Measurements from ENCODE around the gene MN1.

MN1 gene

DNA sequence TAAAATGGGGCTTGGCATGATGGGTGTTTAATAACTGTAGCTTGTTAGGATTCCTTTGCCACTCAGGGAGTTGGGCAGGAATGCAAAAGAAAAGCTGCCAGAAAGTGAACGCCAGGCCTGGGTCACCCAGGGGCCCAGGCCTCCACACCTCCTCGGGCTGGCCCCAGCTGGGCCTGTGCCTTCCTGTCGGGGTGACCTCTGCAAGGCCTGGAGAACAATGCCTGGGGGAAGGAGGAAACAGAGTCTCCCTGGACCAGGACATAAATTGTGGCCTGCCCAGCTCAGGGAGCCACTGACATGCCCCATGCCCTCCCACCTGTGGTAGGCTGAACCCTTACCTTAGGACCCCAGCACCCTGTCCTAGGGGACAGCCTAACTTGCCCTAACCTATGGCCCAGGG, 21.9 kb downstream of the MN1 start:
- Histone ChIP-seq H3K36me3 (ENCODE audit: control insufficient read depth, insufficient read depth, low read length) (no peaks in the 10 kb centered on the region), H3K27ac (ENCODE audit: low read depth, low read length) (no peak overlapping the region), H3K4me3 (ENCODE audit: low read depth, low read length) (no peak overlapping the region), H3K27me3 (ENCODE audit: control insufficient read depth, insufficient read depth, low read length) (no peaks in the 10 kb centered on the region), H3K9ac (ENCODE audit: low read length) (no peak overlapping the region), H3K9me3 (ENCODE audit: control insufficient read depth, insufficient read depth, low read depth, low read length) (peaks cover 10% of the 10 kb centered on the region), H3K4me1 (ENCODE audit: control insufficient read depth, insufficient read depth, low read length) (peaks cover 59% of the 10 kb centered on the region)

DNA sequence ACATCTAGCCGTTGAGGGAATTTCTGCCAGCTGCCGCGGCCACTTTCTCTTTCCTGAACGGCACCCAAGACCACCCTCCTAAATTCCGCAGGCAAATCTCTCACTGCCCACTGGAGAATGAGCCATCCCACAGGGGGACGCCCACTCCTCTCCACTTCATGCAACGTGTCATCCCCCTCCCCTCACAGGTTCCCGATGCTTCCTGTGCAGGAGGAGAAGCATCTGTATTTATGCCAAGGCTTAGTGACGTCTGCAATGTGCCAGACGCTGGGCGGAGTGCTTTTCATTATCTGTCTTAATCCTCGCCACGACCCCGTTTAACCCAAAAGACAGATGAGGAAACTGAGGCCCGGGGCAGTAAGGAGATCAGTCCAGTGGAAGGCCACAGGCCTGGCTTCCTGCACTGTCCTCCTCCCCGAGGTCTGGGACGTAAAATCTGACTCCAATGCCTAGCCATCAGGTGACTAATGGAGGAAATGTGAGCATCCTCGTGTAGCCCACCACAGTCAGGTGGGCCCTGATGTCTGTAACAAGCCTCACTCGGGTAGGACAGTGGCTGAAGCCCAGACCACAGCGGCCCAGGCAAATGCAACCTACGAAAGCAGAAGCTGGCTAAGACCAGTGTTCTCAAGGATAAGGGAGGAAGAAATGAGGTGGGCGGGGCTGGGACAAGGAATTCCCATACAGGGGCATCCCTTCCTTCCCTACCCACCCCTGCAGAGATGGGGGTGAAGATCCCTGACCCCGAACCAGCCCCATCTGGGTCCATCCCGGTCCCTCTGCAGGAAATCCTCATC, 23.1 kb downstream of the MN1 start:
- no peak overlapping the region for H3K4me3 ChIP-seq (ENCODE audit: low read depth, low read length)
- H3K27ac ChIP-seq (ENCODE audit: low read depth, low read length): no peak overlapping the region
- peaks cover 10% of the 10 kb centered on the region for H3K9me3 ChIP-seq (ENCODE audit: control insufficient read depth, insufficient read depth, low read depth, low read length)

DNA sequence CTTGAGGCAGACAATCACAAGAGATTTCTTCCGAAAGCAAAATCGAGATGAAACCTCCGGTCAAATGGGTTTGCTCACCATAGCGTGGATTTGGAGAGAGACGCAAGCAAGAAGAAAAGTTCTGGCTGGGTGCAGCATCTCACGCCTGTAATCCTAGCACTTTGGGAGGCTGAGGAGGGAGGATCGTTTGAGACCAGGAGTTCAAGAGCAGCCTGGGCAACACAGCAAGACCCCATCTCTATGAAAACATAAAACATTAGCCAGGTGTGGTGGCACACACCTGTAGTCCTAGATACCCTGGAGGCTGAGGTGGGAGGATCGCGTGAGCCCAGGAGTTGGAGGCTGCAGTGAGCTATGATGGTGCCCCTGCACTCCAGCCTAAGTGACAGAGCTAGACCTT, 24.4 kb downstream of the MN1 start:
- H3K4me1 ChIP-seq (ENCODE audit: control insufficient read depth, insufficient read depth, low read length): peaks cover 50% of the 10 kb centered on the region

More for the DNA sequence above, 23.1 kb downstream of the MN1 start:
- Histone ChIP-seq H3K4me1 (ENCODE audit: control insufficient read depth, insufficient read depth, low read length) (peaks cover 47% of the 10 kb centered on the region), H3K36me3 (ENCODE audit: control insufficient read depth, insufficient read depth, low read length) (no peaks in the 10 kb centered on the region), H3K9ac (ENCODE audit: low read length) (no peak overlapping the region), H3K27me3 (ENCODE audit: control insufficient read depth, insufficient read depth, low read length) (no peaks in the 10 kb centered on the region)

DNA sequence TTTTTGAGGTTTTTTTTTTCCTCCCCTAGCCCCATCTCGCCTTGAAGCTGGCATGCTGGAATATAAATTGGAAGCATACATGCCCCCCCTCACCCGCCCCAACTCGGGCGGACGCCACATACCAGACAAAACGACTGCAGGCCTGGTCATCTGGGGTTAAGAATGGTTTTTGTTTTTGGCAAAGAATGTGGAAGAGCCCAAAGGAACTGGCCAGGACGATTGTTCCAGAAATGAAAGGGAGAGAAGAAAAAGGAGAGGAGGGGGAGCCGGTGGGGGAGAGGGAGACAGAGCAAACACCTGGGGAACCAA, 25.0 kb downstream of the MN1 start:
- Histone ChIP-seq H3K36me3 (ENCODE audit: control insufficient read depth, insufficient read depth, low read length) (no peaks in the 10 kb centered on the region), H3K27ac (ENCODE audit: low read depth, low read length) (no peak overlapping the region), H3K9ac (ENCODE audit: low read length) (no peak overlapping the region), H3K9me3 (ENCODE audit: control insufficient read depth, insufficient read depth, low read depth, low read length) (peaks cover 10% of the 10 kb centered on the region), H3K27me3 (ENCODE audit: control insufficient read depth, insufficient read depth, low read length) (no peaks in the 10 kb centered on the region), H3K4me3 (ENCODE audit: low read depth, low read length) (peak overlapping the region; percentile 20; the same call in 1 of the 2 replicates), H3K4me1 (ENCODE audit: control insufficient read depth, insufficient read depth, low read length) (peaks cover 50% of the 10 kb centered on the region)

More for the DNA sequence above, 24.4 kb downstream of the MN1 start:
- no peaks in the 10 kb centered on the region for H3K36me3 ChIP-seq (ENCODE audit: control insufficient read depth, insufficient read depth, low read length)
- H3K4me3 ChIP-seq (ENCODE audit: low read depth, low read length): no peak overlapping the region
- no peak overlapping the region for H3K9ac ChIP-seq (ENCODE audit: low read length)
- no peaks in the 10 kb centered on the region for H3K27me3 ChIP-seq (ENCODE audit: control insufficient read depth, insufficient read depth, low read length)
- H3K9me3 ChIP-seq (ENCODE audit: control insufficient read depth, insufficient read depth, low read depth, low read length): peaks cover 10% of the 10 kb centered on the region
- no peak overlapping the region for H3K27ac ChIP-seq (ENCODE audit: low read depth, low read length)

DNA sequence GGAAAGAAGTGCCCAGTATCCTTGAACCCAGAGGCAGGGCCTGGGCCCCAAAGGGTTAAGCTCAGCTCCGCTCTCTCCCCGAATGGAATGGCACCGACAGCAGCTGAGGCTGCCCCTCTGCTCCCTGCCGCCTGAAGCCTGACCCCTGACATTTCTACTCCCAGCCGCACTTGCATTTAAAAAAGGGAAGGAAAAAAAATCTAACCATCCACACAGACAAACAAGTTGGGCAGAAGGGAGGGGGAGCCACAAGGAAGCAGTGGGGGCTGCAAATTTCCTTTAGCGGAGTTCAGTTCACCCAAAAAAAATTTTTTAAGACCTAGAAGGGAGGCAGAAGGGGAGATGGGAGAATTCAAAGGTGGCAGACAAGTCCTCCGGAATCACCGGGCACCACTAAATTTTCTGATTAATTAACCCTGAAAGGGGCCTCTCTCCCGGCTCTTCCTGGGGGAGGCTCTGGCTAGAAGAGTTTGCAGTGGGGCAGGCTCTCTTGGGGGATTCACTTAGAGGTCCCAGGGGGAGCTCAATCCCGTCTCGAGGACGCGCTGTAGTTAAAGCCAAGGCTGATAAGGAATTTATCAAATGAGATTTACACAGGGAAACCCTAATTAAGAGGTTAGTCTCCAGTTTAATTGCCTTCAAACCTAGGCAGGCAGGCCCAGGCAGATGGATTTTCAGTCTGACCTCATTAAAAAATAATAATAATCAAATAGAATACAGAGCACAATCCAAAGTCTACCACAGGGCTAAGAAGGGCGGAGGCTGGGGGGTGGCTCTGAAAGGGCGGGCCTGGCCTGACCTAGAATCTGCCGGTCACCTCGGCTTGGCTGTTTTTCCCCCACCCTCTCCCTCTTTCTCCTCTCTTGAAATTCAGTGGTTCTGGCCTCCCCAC, 25.6 kb downstream of the MN1 start:
- H3K9ac ChIP-seq (ENCODE audit: low read length): no peak overlapping the region
- H3K4me3 ChIP-seq (ENCODE audit: low read depth, low read length): peak overlapping the region; percentile 27; the same call in 1 of the 2 replicates
- no peaks in the 10 kb centered on the region for H3K27me3 ChIP-seq (ENCODE audit: control insufficient read depth, insufficient read depth, low read length)
- H3K4me1 ChIP-seq (ENCODE audit: control insufficient read depth, insufficient read depth, low read length): peaks cover 50% of the 10 kb centered on the region
- peak overlapping the region; percentile 45; the same call in 1 of the 2 replicates for H3K27ac ChIP-seq (ENCODE audit: low read depth, low read length)
- no peaks in the 10 kb centered on the region for H3K36me3 ChIP-seq (ENCODE audit: control insufficient read depth, insufficient read depth, low read length)
- peaks cover 7% of the 10 kb centered on the region for H3K9me3 ChIP-seq (ENCODE audit: control insufficient read depth, insufficient read depth, low read depth, low read length)

DNA sequence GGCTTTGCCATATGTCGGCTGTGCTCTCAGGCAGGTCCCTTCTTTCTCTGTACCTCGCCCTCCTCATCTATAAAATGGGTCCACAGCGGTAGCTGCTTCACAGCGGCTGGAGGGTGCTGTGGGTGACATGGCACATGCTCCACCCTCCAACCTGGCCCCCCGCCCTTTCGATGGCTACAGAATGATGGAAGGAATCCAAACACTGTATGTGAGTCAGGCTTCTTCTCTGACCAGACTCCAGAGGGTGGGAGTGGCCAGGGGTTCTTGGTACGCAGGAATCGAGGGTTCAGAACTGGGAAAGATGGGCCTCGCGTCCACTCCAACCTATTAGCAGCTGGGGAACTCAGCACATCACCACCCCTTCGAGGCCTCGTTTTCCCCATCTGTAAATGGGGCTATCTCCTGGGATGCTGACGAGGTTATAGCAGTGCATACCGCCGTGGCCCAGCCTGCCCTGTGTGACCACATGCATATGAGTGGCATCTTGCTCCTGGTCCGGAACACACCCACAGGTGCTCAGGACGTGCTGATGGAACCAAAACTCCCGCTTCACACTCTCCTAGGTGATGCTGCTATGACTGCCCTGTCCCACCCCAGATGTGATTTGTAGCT, 26.4 kb downstream of the MN1 start:
- H3K27ac ChIP-seq (ENCODE audit: low read depth, low read length): no peak overlapping the region
- H3K4me3 ChIP-seq (ENCODE audit: low read depth, low read length): no peak overlapping the region
- no peak overlapping the region for H3K9ac ChIP-seq (ENCODE audit: low read length)
- H3K9me3 ChIP-seq (ENCODE audit: control insufficient read depth, insufficient read depth, low read depth, low read length): no peaks in the 10 kb centered on the region
- peaks cover 47% of the 10 kb centered on the region for H3K4me1 ChIP-seq (ENCODE audit: control insufficient read depth, insufficient read depth, low read length)
- no peaks in the 10 kb centered on the region for H3K36me3 ChIP-seq (ENCODE audit: control insufficient read depth, insufficient read depth, low read length)
- no peaks in the 10 kb centered on the region for H3K27me3 ChIP-seq (ENCODE audit: control insufficient read depth, insufficient read depth, low read length)

DNA sequence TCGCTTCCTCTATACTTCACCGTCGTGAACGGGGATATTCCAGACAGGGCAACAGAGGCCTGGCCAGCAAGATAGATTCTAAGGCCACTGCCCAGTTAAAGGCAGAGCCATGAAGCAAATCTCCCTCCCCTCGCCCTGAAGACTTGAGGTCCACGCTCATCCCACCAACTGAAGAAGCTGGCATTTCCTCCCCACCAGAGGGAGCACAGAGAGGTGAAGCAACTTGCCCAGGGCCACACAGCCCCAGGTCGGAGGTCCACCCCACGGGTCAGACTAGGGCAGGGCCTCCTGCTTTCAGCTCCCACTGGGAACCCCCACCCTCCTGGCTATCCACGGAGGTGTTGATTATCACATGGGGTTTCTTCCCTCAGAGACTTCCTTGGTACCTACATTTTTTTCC, 27.4 kb downstream of the MN1 start:
- Histone ChIP-seq H3K9me3 (ENCODE audit: control insufficient read depth, insufficient read depth, low read depth, low read length) (no peaks in the 10 kb centered on the region), H3K27me3 (ENCODE audit: control insufficient read depth, insufficient read depth, low read length) (no peaks in the 10 kb centered on the region), H3K27ac (ENCODE audit: low read depth, low read length) (no peak overlapping the region), H3K4me1 (ENCODE audit: control insufficient read depth, insufficient read depth, low read length) (peaks cover 41% of the 10 kb centered on the region), H3K9ac (ENCODE audit: low read length) (no peak overlapping the region), H3K36me3 (ENCODE audit: control insufficient read depth, insufficient read depth, low read length) (no peaks in the 10 kb centered on the region), H3K4me3 (ENCODE audit: low read depth, low read length) (no peak overlapping the region)

DNA sequence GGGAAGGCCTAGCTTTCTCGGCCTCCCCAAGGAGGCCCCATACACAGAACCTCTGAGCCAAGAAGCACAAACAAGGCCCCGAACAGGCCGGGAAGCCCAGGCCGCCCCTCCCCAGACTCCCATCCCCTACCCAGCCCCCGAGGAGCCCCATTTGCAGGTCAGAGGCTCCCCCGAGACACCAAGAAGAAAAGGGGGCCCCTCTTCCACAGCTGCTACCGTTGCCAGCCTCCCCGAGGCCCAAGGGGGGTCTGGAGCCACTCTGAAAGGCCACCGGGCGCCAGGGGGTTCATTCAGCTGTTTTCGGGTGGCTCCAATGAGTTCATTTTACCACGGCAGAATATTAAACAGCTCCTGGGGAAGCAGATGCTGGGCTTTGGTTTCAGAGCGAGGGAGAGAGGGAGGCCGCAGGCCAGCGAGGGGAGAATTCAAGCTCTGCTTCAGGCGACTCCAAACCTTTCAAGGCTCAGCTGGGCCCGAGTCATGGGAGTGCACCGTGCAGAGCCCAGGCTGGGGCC, 28.5 kb downstream of the MN1 start:
- Histone ChIP-seq H3K27me3 (ENCODE audit: control insufficient read depth, insufficient read depth, low read length) (no peaks in the 10 kb centered on the region), H3K27ac (ENCODE audit: low read depth, low read length) (no peak overlapping the region), H3K36me3 (ENCODE audit: control insufficient read depth, insufficient read depth, low read length) (no peaks in the 10 kb centered on the region), H3K4me3 (ENCODE audit: low read depth, low read length) (no peak overlapping the region), H3K4me1 (ENCODE audit: control insufficient read depth, insufficient read depth, low read length) (peaks cover 31% of the 10 kb centered on the region), H3K9me3 (ENCODE audit: control insufficient read depth, insufficient read depth, low read depth, low read length) (no peaks in the 10 kb centered on the region), H3K9ac (ENCODE audit: low read length) (no peak overlapping the region)

DNA sequence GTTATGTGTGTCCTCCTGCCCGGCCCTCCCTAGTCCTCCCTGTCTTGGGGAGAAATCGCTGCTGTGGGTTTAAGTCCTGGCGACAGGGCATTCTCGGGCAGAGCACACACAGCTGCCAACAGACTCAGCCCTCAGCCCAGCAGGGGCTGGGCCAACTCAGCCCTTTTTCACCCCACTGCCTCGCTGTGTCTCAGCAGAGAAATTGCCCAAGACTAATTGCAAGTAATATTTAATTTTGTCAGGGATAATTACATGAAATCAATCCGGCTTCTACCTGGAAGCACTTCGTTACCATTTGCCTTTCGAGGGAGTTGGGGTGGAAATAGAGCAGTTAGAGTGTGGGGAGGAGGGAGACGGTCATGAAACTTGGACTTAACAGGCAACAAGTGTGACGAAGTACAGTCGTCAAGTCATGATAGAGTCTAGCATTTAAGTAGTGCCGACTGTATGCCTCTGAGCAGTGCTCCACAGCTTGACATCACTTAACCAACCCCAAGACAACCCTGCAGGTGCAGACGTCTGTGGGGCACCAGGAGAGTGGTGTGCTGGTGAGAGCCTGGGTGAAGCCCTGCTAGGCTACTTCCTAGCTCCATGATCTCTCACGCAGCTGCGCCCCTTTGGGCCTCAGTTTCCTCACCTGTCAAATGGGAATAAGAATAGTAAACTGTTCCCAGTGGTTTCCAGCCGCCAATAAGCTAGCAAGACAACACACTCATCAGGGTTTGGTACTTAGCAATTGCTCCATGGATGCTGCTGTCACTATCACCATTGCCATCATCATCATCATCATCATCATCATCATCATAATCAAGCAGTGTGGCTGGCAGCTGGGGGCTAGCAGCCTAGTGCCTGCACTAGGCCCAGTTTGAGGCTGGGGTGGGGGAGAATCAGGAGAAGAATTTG, 29.2 kb downstream of the MN1 start:
- Histone ChIP-seq H3K4me1 (ENCODE audit: control insufficient read depth, insufficient read depth, low read length) (peaks cover 30% of the 10 kb centered on the region), H3K9ac (ENCODE audit: low read length) (no peak overlapping the region), H3K9me3 (ENCODE audit: control insufficient read depth, insufficient read depth, low read depth, low read length) (no peaks in the 10 kb centered on the region), H3K27ac (ENCODE audit: low read depth, low read length) (no peak overlapping the region), H3K4me3 (ENCODE audit: low read depth, low read length) (no peak overlapping the region), H3K36me3 (ENCODE audit: control insufficient read depth, insufficient read depth, low read length) (no peaks in the 10 kb centered on the region), H3K27me3 (ENCODE audit: control insufficient read depth, insufficient read depth, low read length) (no peaks in the 10 kb centered on the region)

DNA sequence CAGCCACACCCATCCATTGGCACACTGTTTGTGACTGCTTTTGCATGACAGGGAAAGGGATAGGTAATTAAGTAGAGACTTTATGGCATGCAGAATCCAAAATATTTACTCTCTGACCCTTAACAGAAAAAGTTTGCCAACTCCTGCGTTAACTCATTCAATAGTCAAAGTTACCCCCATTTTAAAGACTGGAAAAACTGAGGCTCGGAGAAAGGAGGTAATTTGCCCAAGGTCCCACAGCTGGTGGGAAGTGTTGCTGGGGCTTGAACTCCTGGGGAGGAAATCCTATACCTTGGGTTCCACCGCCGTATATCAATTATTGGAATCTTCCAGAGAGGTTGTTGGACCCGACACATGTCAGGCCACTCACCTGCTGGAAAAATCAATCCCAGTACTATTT, 29.9 kb downstream of the MN1 start:
- H3K4me3 ChIP-seq (ENCODE audit: low read depth, low read length): no peak overlapping the region
- H3K9ac ChIP-seq (ENCODE audit: low read length): no peak overlapping the region
- no peaks in the 10 kb centered on the region for H3K27me3 ChIP-seq (ENCODE audit: control insufficient read depth, insufficient read depth, low read length)
- no peaks in the 10 kb centered on the region for H3K36me3 ChIP-seq (ENCODE audit: control insufficient read depth, insufficient read depth, low read length)
- H3K4me1 ChIP-seq (ENCODE audit: control insufficient read depth, insufficient read depth, low read length): peaks cover 25% of the 10 kb centered on the region
- no peaks in the 10 kb centered on the region for H3K9me3 ChIP-seq (ENCODE audit: control insufficient read depth, insufficient read depth, low read depth, low read length)
- H3K27ac ChIP-seq (ENCODE audit: low read depth, low read length): no peak overlapping the region

Measured in HUES6 (cell line).